ENCODE data around the gene TMEM63A.

DNA sequence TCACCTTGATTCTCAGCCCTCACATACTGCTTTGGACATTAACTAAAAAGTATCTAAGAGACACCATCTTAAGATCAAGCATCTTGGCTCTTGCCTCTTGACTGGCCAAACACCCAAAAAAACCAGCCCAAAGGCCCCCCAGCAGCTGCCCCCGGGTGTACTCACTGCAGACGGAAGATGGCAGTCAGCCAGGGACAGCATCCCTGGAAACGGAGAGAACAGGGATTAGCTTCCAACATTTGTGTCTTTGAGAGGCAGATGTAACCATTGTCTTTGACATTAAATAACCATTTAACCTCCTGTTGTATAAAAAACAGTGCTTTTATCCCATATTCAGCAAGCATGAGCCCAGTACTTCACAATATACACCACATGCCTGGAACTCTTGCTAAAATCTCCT is 11.3 kb downstream of the TMEM63A start:
- TF ChIP-seq GATA3 (IDR thresholded peaks at IDR 0.05; ENCODE audit: low read depth, low read length) (no peak), GATA2 (IDR thresholded peaks at IDR 0.05; ENCODE audit: low read depth, low read length) (no peak)
